ENCODE results near the gene MYO7B.

MYO7B gene

DNA sequence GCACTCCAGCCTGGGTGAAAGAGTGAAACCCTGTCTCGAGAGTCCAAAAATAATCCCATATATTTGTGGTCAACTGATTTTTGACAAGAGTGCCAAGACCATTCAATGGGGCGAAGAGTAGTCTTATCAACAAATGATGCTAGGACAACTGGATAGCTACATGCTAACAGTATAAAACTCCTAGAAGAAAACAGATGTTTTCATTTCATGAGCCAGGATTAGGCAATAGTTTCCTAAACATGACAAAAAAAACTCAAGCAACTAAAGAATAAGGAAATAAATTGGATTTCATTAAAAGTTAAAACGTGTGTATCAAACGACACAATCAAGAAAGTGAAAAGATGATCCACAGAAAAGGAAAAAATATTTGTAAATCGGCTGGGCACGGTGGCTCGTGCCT is 133.6 kb downstream of the MYO7B start:
- DNase-seq: no peak

DNA sequence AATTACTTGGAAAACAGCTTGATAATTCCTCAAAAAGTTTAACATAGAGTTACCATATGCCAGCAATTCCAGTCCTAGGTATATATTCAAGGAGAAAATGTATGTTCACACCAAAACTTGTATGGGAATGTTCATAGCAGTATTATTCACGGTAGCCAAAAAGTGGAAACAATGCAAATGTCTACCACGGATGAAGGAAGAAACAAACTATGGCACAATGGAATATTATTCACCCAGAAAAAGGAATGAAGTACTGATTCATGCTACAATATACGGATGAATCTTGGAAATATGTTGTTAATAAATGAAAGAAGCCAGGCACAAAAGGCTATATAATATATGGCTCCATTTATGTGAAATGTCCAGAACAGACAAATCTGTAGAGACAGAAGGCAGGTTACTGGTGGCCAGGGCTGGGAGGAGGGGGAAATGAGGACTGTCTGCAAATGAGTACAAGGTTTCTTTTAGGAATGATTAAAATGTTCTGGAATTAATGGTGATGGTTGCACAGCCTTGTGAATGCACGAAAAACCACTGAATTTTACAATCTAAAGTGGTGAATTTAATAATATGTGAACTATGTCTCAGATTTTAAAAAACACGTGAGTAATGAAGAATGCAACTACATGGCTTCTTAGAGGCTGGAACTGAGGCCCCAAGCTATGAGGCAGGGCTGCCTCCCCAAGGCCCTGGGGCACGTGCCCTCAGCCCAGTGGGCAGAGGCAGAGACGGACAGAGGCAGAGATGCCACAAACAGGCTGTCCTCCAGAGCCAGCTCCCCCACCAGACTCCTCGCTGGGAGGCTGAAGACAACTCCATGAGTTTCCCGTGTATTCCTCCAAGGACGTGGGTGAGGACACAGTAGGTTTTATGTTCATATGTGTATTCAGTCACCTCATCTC is 134.8 kb downstream of the MYO7B start:
- no peak for DNase-seq

DNA sequence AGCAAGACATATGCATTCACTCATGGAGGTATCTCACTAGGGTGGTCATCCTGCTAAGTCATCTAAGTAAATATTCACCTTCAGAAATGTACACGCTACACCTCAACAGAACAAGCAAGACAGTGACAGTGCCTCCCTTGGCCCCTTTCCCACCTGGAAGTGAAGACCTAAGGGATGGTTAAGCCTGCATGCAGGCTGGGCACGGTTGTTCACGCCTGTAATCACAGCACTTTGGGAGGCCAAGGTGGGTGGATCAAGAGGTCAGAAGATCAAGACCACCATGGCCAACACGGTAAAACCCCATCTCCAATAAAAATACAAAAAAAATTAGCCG is 135.4 kb downstream of the MYO7B start:
- DNase-seq: no peak

DNA sequence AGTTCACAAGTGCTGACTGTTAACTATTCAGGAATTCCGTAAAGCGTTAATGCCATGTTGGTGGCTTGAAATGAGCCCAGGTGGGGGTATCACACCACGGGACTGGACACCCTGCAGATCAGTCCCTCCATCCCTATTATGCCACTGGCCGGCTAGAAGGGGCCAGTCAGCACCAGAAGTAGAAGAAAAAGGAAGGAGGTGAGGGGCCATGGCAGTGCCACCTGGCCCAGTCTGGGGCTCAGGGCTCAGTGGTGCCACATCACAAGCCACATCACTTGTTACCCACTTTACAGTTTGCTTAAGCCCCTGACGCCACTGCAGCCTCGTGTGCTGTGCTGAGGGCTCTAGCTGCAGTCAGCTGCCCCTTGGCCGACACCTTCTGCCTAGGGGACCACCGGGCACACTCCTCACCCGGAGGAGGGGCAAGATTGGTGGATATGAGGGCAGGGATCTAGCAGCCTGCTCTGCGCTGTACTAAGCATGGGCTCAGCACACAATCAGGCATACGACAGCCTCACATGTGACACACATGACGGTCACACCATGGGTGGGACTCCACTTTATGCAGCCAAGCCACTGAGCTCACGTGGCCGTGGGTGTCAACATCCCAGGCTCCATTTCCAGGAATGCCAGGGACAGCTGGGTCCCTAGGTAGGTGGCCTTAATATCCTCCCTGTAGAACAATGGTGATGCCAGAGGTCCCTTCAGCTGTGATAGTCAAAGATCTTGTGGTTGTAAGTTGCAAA is 136.2 kb downstream of the MYO7B start:
- DNase-seq: no peak

DNA sequence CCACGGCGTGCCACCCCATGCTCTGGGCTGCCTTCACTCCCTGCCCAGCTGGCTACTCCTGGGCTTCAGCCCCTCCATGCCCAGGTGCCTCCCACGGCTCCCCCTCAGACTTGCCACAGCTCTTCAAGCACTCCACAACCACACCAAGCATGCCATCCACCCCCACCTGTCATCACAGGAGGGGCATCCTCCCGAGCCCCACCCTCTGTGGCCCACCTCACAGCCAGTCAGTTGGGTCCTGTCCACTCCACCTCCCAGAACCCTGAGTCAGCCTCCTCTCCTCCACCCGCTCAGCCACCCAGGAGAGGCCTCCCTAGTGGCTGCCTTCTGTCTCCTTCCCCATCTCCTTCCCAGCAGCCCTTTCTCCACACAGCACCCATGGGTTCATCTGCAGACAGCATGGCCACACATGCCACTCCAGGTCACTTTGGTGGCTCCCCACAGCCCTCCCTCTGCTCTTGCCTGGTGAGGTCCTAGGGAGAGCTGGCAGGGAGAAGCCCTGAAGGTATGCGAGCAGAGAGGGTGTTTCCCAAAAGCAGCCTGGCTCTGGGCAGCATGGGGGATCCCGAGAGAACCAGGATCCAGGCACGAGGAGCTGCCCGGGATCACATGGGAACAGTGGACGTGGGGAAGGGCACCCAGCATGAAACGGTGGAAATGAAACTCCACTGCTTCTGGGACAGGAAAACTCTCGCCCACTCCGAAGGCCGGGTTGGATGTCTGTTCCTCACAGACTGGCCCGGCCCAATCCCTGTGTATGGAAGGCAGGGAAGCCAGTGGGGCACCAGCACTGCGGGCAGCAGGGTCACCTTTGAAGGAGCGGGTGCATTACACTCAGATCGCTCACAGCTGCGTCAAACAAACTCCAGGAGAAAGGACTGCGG is 137.1 kb downstream of the MYO7B start:
- DNase-seq: no peak

DNA sequence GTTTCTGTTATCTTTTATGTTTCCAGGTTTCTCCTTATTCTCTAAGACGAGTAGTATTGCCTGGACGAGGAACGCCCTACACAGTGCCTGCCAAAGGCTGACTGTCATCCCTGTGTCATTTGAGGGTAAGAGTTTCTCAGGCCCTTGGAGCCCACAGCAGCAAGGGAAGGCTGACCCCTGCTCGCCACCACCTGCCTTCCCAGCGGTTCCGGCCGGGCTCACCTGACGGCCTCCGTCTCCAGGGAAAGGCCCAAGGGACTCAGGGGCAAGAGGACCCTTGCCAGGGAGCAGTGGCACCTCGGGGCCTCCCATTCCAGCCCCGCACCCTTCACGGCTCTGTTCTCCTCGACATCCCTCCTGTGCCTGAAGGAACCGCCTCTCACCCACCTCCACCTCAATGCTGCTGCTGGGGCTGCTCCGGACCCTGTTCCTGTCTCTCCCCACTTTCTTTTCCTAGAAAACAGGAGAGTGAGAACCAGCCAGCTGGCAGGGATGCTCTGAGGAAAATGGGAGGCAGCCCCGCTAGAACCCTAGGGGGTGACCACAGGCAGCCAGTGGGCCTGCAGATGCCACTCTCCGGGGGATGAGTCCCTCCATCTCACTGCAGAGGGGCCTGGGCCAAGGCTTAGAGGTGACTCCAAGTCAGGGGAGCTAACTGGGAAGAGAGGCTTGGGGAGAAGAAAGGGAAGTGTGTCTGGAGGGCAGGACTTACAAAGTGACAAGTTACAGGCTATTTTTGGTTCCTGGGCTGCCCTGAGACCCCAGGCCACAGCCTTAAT is 138.0 kb downstream of the MYO7B start:
- no peak for DNase-seq

DNA sequence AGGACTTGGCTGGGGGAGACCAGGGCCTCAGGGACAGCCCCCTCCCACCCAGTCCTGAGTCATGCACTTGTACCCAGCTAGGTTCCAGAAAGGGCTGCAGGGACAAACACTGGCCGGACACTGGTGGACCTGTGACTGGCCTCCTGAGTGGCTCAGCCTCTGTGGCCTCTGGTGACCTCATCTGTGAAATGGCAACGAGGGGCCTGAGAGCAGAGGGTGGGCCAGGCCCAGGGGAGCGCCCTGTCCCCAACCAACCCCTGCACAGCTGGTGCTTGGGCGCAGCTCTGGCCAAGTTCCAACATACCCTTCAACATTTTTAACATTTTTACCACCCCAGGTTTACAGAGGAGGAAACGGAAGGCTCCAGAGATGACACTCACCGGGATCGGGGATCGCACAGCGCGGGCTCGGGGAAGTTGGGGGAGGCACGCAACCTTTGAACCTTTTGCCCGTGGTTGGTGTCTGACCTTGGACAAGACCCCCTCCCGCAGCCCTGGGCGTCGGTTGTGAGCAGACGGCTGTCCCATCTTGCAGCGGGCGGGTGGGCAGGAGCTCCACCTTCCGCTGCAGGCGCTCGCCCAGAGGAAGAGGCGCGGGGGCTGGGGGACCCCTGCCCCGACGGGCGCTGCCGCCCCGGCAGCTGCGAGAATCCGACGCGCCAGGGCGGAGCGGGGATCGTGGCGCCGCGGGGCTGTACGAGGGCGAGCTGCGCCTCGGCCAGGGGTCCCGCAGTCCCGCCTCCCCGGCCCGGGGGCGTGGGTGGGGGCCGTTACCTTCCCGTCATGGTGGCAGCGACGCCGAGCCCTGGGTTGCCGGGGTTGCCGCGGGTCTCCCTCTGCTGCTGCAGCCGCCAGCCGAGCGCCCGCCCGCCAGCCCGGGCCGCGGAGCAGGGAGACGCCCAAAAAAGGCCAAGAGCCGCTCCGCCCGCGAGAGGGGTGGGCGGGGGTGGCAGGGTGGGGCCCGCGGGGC is 139.0 kb downstream of the MYO7B start:
- DNase-seq: no peak

DNA sequence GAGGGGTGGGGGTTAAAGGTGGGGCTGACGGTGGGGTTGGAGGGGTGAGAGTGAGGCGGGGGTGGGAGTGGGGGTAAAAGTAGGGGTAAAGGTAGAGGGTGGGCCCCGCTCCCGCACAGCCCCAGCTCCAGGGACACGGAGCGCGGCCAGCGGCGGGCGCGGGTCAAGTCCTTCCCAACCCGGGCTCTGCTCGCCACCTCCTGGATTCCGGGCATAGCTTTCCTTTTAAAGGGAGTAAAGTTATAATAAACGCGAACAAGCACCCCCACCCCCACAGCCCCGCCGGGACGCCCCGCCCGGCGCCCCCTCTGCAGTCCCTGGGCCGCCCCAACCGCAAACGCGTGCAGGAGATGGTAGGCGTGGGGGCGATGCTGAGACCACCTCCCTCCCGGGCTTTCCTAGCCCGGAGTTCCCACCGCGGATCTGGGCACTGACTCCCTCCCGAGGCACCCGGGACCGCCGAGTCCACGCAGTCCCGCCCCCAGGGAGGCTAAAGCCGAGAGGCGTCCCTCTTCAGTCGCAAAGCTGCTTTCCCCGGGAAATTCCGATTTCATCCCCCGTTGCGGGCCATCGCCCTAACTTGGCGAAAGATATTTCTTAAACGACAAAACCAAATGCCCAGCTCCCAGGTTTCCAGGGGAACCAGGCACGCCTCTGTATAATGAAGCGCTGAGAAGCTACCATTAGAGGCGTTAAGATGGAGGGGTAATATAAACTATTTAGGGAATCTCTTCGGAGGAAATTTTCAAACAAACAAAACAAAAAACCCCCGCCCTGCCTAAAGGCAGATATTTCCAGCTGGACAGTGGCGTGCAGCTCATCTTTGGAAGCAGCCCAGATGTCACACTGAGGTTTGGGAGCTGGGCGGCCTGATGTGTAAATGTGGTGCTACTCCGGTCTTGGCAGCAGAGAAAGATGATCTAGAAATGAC is 140.1 kb downstream of the MYO7B start, which contains the start of gene LIMS2:
Gene LIMS2, minus strand, starts transcription at position 200 of the 931 bp plus-strand sequence. CDS start 506 bp downstream, outside the sequence.
- no peak for DNase-seq

DNA sequence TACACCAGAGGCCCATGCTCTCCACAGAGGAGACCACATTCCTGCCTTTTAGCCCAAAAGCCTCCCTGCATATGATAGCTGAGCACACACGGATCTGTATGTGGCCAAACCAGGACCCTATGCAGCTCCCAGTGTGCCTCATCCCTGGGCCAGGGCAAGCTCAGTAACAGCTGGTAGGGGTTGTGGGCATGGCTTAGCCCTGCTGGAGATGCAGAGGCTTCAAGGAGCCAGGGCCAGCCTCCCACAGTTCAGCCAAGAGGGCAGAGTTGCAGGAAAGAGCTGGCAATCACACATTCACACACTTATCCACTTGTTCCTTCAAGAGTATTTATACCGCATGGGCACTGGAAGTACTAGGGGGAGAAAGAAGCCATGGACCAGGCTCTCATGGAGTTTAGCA is 141.4 kb downstream of the MYO7B start:
- DNase-seq: no peak

DNA sequence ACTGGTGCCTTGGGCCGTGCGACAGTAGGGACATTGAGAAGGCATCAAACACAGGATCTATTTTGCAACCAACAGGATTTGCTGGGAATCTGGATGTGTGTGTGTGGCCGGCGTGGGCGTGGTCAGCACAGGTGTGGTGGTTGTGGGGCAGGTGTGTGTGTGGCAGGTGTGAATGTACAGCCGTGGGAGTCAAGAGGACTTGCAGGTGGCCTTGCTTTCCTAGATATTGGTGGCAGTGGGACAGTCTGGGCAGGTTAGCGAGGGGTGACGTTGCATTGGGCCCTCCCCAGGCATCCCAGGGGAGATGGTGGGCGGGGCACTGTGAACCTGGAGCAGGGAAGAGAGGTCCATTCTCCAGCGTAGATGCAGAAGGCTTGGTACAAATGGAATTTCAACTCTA is 143.0 kb downstream of the MYO7B start:
- no peak for DNase-seq

DNA sequence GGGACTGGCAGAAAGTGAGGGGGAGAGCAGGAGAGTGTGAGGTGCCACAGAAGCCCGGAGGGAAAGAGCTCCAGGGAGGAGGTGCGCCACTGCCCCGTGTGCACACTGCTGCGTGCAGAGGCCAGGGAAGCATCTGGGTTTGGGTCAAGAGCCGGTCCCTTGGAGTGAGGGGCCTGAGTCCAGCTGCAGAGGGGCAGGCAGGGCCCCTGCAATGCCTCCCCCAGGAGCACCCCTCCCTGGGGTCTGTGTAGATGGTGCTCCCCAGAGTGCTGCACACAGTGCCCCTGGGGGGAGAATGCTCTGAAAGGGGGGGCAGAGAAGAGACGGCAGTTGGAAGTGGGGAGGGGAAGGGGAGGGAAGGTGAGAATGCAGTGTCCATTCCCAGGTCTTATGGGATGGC is 143.5 kb downstream of the MYO7B start:
- DNase-seq: no peak

DNA sequence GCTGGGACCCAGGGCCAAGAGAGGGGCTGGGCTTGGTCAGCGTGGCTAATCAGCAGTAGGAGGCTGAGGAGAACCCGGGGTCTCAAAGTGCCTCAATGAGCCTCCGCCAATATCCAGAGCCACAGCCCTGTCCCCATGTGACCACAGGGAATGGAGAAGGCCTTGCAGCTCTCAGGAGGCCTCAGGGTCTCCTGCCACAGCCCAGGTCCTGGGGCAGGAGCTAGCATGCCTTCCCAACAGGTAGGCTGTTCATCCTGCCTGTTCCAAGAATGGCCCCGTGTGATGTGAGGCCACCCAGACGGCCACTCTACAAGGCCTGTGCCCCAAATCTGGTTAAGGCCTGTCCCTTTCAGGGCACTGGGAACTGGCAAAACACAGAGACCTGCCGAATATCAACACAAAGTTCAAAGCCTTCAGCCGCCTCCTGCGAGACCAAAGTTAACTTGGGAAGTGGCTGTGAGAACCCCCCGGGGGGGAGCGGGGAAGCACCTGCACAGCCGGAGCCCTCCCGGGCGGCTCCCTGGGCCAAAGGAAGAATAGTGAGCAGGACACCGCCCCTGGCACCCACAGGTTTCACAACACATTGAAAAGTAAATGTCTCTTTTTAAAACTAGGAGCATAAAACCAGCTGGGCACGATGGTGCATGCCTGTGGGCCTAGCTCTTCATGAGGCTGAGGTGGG is 144.3 kb downstream of the MYO7B start:
- no peak for DNase-seq

DNA sequence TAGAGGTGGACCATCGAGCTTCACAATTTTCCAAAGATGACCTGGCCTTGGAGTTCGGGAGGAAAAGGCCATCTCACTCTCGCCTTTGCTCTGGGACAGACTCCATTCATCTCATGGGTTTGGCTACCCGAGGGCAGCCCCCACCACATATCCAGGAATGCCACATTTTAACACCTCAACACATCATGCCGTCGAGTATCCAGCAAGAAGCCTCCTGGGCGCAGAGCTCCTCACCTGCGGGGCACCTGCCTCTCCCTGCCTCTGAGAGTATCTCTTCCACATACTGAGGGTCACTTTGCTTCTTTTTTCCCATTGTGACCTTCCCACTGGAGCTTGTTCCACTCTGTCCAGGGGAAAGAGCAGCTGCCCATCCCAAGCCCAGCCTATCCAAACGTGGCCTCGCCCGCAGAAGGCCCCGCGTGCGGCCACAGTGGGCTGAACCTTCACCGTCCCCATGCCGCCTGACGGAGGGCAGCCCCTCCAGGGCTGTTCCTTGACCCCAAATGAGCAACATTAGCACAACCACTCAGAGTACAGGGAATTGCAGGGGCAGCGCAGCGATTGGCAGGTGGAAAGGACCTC is 145.3 kb downstream of the MYO7B start:
- no peak for DNase-seq

DNA sequence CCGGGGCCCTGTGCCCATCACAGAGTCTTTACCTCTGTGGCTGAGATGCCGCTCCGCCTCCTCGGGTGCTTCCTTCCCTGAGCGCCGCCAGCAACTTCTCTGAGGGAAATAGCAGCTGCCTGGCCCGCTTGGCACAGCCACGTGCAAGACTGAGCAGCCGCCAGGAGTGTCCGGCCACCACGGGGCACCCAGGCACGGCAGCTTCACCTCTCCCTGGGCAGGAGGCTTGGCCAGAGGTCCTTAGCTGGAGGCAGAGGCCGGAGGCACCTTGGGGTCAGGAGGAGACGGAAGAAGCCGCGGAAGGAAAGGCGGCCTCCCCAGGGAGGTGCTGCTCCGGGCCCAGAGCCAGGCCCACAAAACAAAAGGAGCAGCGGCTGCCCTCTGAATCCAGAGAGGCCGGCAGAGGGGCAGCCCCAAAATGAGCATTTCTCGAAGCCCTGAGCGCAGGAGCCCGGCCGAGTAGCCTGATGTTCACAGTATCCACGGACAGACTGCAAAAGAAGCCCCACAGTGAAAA is 145.9 kb downstream of the MYO7B start:
- no peak for DNase-seq

DNA sequence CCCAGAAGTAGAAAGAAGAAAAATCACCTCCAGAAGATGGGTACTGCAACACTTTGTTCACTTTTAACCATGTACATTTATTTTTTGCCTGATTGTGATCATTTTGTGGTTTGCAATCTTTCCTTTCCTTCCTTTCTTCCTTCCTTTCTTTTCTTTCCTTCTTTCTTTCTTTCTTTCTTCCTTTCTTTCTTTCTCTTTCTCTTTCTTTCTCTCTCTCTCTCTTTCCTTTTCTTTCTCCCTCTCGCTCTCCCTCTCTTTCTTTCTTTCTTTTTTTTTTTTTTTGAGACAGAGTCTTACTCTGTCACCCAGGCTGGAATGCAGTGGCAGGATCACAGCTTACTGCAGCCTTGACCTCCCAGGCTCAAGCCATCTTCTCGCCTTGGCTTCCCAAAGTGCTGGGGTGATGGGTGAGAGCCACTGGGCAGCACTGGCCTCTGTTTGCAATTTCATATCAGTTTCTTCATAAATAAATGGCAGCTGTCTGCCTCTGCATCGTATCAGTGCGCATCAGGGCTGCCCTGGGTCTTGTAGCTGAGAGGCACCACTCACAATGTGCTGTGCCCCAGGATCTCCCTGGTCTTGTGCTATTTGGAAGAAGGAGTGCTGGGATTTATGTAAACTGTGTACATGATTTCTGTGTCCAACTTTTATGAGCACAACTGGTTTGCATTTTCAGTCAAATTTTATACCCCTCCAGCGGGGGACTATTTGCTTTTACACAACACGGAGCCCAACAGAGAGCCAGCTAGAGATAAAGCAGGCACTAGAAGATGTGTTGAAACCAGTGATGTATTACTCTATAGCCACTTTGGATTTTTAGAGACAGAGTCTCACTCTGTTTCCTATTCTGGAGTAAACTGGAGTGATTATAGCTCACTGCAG is 146.7 kb downstream of the MYO7B start:
- no peak for DNase-seq

DNA sequence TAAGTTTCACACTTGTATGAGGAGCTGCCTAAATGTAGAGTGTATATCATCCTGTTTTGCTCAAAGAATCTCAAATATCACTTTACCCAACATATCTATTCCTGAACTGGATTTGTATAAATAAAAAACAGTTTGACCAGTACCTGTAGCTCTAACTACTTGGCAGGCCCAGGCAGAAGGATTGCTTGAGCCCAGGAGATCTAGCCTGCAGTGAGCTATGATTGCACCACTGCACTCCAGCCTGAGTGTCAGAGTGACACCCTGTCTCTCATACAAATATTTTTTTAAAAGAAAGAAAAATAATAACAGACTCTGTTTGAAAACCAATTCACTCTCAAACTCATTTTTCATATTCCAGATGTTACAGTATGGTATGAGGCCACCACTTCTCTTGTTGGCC is 147.6 kb downstream of the MYO7B start:
- no peak for DNase-seq

DNA sequence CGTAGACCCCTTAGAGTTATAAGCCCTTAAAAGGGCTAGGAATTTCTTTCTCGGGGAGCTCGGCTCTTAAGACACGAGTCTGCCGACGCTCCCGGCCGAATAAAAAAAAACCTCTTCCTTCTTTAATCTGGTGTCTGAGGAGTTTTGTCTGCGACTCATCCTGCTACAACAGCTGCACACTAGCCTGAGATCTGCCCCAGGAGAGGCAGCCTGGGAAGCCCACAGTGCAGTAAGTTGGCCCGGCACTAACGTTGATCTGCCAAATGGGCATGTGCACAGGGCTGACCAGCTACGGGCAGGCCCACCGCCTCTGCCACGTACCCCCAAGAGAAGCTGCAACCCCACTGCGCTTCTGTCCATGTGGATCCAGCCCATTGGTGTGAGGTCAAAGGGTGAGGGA is 148.3 kb downstream of the MYO7B start:
- no peak for DNase-seq

Data from GDM1 (cell line).